ENCODE results near the gene NAT16.
"Not testable (repeated sequence)": the region's sequence is repeated elsewhere in the genome, so short reads cannot be mapped to it uniquely, and the experiment has no call there.

NAT16 gene

DNA sequence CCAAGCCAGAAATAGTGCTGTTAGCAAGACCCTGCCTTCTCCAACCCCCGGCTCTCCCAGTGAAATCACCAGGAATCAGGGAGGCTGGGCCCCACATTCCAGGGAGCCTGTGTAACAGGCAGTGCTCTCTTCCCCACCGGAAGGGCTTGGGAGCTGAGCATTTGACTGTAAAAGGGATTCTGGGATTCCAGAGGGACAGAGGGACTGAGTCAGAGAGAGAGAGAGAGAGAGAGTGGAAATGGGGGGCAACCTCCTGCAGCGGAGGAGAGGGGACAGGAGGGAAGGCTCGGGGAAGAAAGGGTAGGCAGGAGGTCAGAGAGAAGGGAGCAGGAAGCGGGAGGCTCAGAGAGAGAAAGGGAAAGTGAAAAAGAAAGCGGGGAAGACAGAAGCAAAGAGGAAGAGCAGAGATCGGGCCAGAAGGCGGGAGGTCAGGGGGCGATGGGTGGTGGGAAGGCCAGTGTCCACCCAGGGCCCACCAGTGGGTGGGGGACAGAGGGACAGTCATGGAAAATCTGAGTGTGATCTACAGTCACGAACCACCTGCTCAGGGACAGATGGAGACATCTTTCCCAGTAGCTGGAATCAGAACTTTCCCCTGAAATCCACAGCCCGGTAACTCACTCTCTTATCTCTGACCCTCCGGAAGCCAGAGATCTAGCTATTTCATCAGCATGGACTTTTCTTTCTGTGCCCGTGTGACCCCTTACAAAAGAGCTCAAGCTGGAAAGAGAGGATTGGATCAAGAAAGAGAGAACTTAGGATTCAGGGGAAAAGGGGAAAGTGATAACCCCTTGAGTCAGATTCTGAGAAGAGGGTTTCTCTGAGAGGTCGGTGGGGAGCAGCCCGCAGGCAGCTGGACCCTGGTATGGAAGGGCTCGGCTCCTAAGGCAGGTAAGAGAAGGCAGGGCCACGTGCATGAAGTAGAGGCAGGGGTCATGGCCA is 57.8 kb downstream of the NAT16 start:
- TF ChIP-seq TAF1 (IDR thresholded peaks at IDR 0.05; ENCODE audit: low read depth, low read length), result peak; percentile 31; the same call in 1 of the 2 replicates
- no peak for TF ChIP-seq POLR2AphosphoS5 (IDR thresholded peaks at IDR 0.05; ENCODE audit: low read depth, low read length)
- TF ChIP-seq POLR2A (IDR thresholded peaks at IDR 0.05; ENCODE audit: low read depth, low read length), result peak; percentile 41; the same call in 1 of the 2 replicates
- peak; percentile 31; the same call in 1 of the 2 replicates for TF ChIP-seq SPI1 (IDR thresholded peaks at IDR 0.05; ENCODE audit: low read depth, low read length)
- TF ChIP-seq POU2F2 (IDR thresholded peaks at IDR 0.05; ENCODE audit: low read depth, low read length), result no peak
- TF ChIP-seq PAX5 (IDR thresholded peaks at IDR 0.05; ENCODE audit: insufficient read depth, low read length, severe bottlenecking), result no peak
- DNase-seq (ENCODE audit: insufficient read length, low spot score) (no peak), FAIRE-seq (no peak)

DNA sequence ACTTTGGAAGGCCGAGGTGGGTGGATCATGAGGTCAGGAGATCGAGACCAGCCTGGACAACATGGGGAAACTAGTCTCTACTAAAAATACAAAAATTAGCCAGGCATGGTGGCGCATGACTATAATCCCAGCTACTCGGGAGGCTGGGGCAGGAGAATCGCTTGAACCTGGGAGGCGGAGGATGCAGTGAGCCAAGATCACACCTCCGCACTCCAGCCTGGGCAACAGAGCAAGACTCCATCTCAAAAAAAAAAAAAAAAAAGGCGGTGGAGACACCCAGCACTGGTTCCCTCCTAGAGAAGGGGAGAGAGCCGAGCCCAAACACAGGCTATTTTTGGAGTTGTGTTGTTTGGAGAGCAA is 58.5 kb downstream of the NAT16 start:
- FAIRE-seq; DNase-seq (ENCODE audit: insufficient read length, low spot score): not testable (repeated sequence)
